Omental fat pad (tissue), 4 donors: Measurements from ENCODE around the gene GPA33. TPM values are rescaled to one million over a fixed set of nuclear protein-coding genes. Genes with fewer than 3 reads are reported as not detected.

ENCODE experiments used
- ATAC-seq: fragments of 150-250 bp; one replicate; pipeline ENCODE4 v1.9.1; 2016; ENCODE audit warnings: mild to moderate bottlenecking, moderate library complexity; ENCODE audit not compliant: low FRiP score
- DNase-seq: peaks from one replicate; pipeline ENCODE4 v3.0.0-alpha.2; 2019; ENCODE audit warnings: low spot score
- total RNA-seq, 4 donors: library from RNA; depleted of rRNA; stranded (reverse); fragments of >200 nt; gene quantifications; one replicate each; pipeline ENCODE4 v1.1.0, GENCODE V29; 2016
- TF ChIP-seq, protein P1 (sequence below), 3 donors: fragments of 450-650 bp; IDR thresholded peaks; one replicate each; pipeline ENCODE4 v1.5.1; 2016 to 2017; ENCODE audit warnings: antibody characterized with exemption in 3 of 3, mild to moderate bottlenecking in 3 of 3, moderate library complexity in 2 of 3

The GPA33 gene
- total RNA-seq, 4 donors from 2014 or later = 0.37 to 0.72 TPM; not detected in 2

GRCh38 chr1:167126811-167127210 lies 36.6 kb upstream of the GPA33 start:
- TF ChIP-seq, protein P1, sequence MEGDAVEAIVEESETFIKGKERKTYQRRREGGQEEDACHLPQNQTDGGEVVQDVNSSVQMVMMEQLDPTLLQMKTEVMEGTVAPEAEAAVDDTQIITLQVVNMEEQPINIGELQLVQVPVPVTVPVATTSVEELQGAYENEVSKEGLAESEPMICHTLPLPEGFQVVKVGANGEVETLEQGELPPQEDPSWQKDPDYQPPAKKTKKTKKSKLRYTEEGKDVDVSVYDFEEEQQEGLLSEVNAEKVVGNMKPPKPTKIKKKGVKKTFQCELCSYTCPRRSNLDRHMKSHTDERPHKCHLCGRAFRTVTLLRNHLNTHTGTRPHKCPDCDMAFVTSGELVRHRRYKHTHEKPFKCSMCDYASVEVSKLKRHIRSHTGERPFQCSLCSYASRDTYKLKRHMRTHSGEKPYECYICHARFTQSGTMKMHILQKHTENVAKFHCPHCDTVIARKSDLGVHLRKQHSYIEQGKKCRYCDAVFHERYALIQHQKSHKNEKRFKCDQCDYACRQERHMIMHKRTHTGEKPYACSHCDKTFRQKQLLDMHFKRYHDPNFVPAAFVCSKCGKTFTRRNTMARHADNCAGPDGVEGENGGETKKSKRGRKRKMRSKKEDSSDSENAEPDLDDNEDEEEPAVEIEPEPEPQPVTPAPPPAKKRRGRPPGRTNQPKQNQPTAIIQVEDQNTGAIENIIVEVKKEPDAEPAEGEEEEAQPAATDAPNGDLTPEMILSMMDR (IDR thresholded peaks at IDR 0.05) = no peak
- no peak for DNase-seq

GRCh38 chr1:167126317-167126716 lies 36.1 kb upstream of the GPA33 start:
- ATAC-seq (no peak), DNase-seq (no peak)
- TF ChIP-seq, protein P1 (IDR thresholded peaks at IDR 0.05) = no peak

More at GRCh38 chr1:167126811-167127210, 36.6 kb upstream of the GPA33 start:
- ATAC-seq = no peak

GRCh38 chr1:167122568-167122967 lies 32.4 kb upstream of the GPA33 start:
- ATAC-seq = no peak
- TF ChIP-seq, protein P1 (IDR thresholded peaks at IDR 0.05) = no peak
- no peak for DNase-seq

- ATAC-seq (no peak), DNase-seq (no peak)
- TF ChIP-seq, protein P1 (IDR thresholded peaks at IDR 0.05) = no peak
These were observed 31.9 kb upstream of the GPA33 start for GRCh38 chr1:167122121-167122480.

DNA sequence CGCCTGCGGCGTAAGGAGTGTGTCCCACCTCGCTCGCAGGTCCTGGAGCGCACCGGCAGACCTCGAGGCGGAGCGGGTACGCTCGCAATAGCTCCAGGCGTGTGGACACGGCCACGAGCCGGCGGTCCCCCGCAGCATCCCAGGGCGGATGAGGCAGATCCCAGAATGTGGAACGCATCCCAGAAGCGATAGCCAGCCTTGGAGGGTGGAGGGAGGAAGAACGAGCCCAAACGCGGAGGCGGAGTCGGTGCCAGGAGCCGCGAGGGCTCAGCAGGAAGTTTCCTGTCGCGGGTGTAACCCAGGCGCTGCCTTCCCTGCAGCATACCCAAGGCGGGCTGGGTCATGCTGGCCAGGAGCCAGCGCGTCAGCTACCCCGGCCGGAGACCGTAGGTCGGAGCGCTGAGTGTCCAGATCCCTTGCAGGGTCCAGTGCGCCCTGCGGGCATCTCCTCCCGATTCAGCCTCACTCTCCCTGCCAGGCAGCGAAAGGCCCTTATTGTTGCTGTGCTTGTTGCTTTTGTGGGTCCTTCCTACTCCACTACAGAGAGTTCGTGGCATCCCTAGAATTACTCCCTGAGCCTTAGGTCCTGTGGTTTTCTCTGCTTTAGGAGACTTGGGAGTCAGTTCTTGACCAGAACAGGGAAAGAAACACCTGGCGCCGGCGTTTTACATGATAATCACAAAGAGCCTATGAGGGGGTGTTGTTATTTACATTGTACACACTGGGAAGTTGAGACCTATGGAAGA lies 31.4 kb upstream of the GPA33 start:
- peak; percentile 85 for ATAC-seq
- TF ChIP-seq, protein P1 (IDR thresholded peaks at IDR 0.05) = no peak
- no peak for DNase-seq

DNA sequence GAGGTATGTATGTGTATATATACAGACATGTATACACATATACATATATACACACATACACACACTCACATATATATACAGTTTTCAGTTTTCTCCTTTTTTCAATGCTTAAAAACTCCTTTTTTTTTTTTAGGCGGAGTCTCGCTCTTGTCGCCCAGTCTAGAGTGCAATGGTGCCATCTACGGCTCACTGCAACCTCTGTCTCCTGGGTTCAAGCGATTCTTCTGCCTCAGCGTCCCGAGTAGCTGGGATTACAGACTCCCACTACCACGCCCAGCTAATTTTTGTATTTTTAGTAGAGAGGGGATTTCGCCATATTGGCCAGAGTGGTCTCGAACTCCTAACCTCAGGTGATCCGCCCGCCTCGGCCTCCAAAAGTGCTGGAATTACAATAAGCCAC lies 30.7 kb upstream of the GPA33 start:
- TF ChIP-seq, protein P1 (IDR thresholded peaks at IDR 0.05) = no peak
- no peak for ATAC-seq

DNA sequence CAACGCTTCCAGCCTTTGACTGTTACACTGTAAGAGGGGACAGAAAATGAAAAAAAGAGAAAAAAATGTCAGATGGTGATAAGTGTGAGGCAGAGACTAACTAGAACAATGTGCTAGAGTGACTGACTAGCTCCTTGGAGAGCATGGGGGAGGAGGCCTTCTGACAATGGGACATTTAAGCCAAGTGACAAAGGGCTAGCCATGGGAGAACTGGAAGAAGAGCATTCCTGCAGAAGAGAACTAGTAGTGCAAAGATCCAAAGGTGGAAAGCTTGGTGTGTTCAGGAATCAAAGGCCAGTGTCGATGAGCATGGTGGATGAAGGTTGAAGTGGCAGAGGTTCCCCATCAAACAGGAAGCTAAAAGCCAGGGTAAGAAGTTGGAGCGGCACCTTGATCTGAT lies 29.5 kb upstream of the GPA33 start:
- ATAC-seq (no peak), DNase-seq (no peak)
- TF ChIP-seq, protein P1 (IDR thresholded peaks at IDR 0.05) = no peak

More for the DNA sequence above, 30.7 kb upstream of the GPA33 start:
- DNase-seq = no peak
